ENCODE results near the gene NRIP2. TPM values are rescaled to one million over a fixed set of nuclear protein-coding genes. Genes with fewer than 3 reads are reported as not detected.

NRIP2 gene
- total RNA-seq, 1 experiment from 2014 or later: not detected

- DNase-seq: no peak
- Histone ChIP-seq H3K27ac (no peak overlapping the region), H3K4me1 (replicated peaks; ENCODE audit: insufficient read depth) (no peaks in the 10 kb centered on the region), H2AFZ (no peak overlapping the region), H3K9me3 (ENCODE audit: insufficient read depth, low read depth) (no peaks in the 10 kb centered on the region), H3K4me3 (no peak overlapping the region), H3K27me3 (ENCODE audit: insufficient read depth, low read depth) (no peaks in the 10 kb centered on the region), H3K9me2 (ENCODE audit: insufficient read depth) (no peaks in the 10 kb centered on the region), H3K4me2 (no peak overlapping the region), H3F3A (ENCODE audit: insufficient read depth, low read depth) (no peaks in the 10 kb centered on the region; the same call in 1 of the 2 replicates), H4K20me1 (ENCODE audit: insufficient read depth) (no peaks in the 10 kb centered on the region), H3K79me2 (ENCODE audit: low read depth) (no peaks in the 10 kb centered on the region), H3K36me3 (ENCODE audit: low read depth) (no peaks in the 10 kb centered on the region)
- CTCF ChIA-PET: interaction anchor here (1.5 kb wide), 1 partner anchor 11 kb away, joined by 4 read pairs; no protein-coding TSS in a partner anchor
- POLR2A ChIA-PET (ENCODE audit: unreplicated experiment): no interaction called here
- no peak for TF ChIP-seq EZH2 (IDR thresholded peaks at IDR 0.05; ENCODE audit: low read depth)
- no peak for TF ChIP-seq CTCF (conservative IDR thresholded peaks at IDR 0.05)
- intact Hi-C loops (cut with micrococcal nuclease; ENCODE audit: unreplicated experiment): no loop called here
- BruUV-seq (replicated peaks): no TSS peak
These were observed 8.1 kb upstream of the NRIP2 start for GRCh38 chr12:2842948-2843347.

DNA sequence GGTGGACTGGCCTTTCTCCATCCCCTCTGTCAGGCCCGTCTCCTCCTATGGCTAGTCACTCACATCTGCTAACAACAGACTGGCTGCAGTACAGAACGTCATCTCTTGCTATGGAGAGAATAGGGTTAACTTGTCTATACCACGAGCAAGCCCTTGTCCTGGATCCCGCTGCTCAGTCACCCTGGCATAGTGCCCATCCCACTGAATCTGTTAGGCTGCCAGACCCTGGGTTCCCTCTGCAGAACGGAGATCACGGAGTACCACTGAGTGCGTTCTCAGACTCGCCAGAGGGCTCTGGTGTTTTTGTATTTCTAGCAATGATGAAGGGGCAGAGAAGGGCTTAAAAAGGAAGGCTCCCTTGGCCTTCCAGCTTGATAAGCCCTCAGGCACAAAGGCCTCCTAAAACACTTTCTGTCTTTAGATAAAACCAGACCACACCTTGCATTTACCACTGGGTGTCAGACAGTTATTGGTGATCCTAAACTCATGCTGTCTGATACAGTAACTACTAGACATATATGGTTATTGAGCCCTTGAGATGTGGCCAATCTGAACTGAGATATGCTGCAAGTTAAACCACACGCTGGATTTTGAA lies 6.3 kb upstream of the NRIP2 start:
- no peak for TF ChIP-seq CTCF (conservative IDR thresholded peaks at IDR 0.05)
- TF ChIP-seq EZH2 (IDR thresholded peaks at IDR 0.05; ENCODE audit: low read depth): no peak
- intact Hi-C loops (cut with micrococcal nuclease; ENCODE audit: unreplicated experiment): no loop called here
- Histone ChIP-seq H3K4me2 (no peak overlapping the region), H4K20me1 (ENCODE audit: insufficient read depth) (no peaks in the 10 kb centered on the region), H3K4me1 (replicated peaks; ENCODE audit: insufficient read depth) (no peaks in the 10 kb centered on the region), H3F3A (ENCODE audit: insufficient read depth, low read depth) (peaks cover 1% of the 10 kb centered on the region; the same call in 1 of the 2 replicates), H3K27me3 (ENCODE audit: insufficient read depth, low read depth) (no peaks in the 10 kb centered on the region), H3K27ac (no peak overlapping the region), H3K9me3 (ENCODE audit: insufficient read depth, low read depth) (no peaks in the 10 kb centered on the region), H3K79me2 (ENCODE audit: low read depth) (no peaks in the 10 kb centered on the region), H3K4me3 (no peak overlapping the region), H3K36me3 (ENCODE audit: low read depth) (no peaks in the 10 kb centered on the region), H3K9me2 (ENCODE audit: insufficient read depth) (no peaks in the 10 kb centered on the region), H2AFZ (no peak overlapping the region)
- ChIA-PET POLR2A (ENCODE audit: unreplicated experiment) (no interaction called here), CTCF (no interaction called here)
- no peak for DNase-seq
- BruUV-seq (replicated peaks): no TSS peak

GRCh38 chr12:2836574-2836973 lies 1.7 kb upstream of the NRIP2 start:
- Histone ChIP-seq H3K27me3 (ENCODE audit: insufficient read depth, low read depth) (no peaks in the 10 kb centered on the region), H3K9me3 (ENCODE audit: insufficient read depth, low read depth) (no peaks in the 10 kb centered on the region), H3K27ac (no peak overlapping the region), H3K9me2 (ENCODE audit: insufficient read depth) (no peaks in the 10 kb centered on the region), H3K36me3 (ENCODE audit: low read depth) (no peaks in the 10 kb centered on the region), H3K4me2 (no peak overlapping the region), H3K4me1 (replicated peaks; ENCODE audit: insufficient read depth) (no peaks in the 10 kb centered on the region), H2AFZ (no peak overlapping the region), H3K79me2 (ENCODE audit: low read depth) (no peaks in the 10 kb centered on the region), H3F3A (ENCODE audit: insufficient read depth, low read depth) (peaks cover 6% of the 10 kb centered on the region; the same call in 1 of the 2 replicates), H4K20me1 (ENCODE audit: insufficient read depth) (no peaks in the 10 kb centered on the region), H3K4me3 (no peak overlapping the region)
- ChIA-PET POLR2A (ENCODE audit: unreplicated experiment) (interaction anchor here (0.6 kb wide), 1 partner anchor 50 kb away, joined by 5 read pairs; no protein-coding TSS in a partner anchor), CTCF (interaction anchor here (0.6 kb wide), 1 partner anchor 39 kb away, joined by 4 read pairs; no protein-coding TSS in a partner anchor)
- TF ChIP-seq EZH2 (IDR thresholded peaks at IDR 0.05; ENCODE audit: low read depth) (no peak), CTCF (conservative IDR thresholded peaks at IDR 0.05) (no peak)
- BruUV-seq (replicated peaks): no TSS peak
- DNase-seq: no peak
- intact Hi-C loops (cut with micrococcal nuclease; ENCODE audit: unreplicated experiment): no loop called here
